Measurements from ENCODE around the gene TOX2. TPM values are rescaled to one million over a fixed set of nuclear protein-coding genes. Genes with fewer than 3 reads are reported as not detected.

Gene TOX2
- total RNA-seq, 1 experiment from 2014 or later: not detected

GRCh38 chr20:43949741-43950618, 35.3 kb downstream of the TOX2 start:
- peaks cover 13% of the 10 kb centered on the region for H3K4me1 Mint-ChIP-seq (ENCODE audit: low read depth, unreplicated experiment)
- H3K4me3 Mint-ChIP-seq (ENCODE audit: low read depth, unreplicated experiment): no peak overlapping the region
- no TSS peak for BruUV-seq (replicated peaks)
- CTCF ChIA-PET: no interaction called here
- DNase-seq: no peak
- H3K27ac Mint-ChIP-seq (ENCODE audit: unreplicated experiment): no peak overlapping the region
- intact Hi-C loops (cut with micrococcal nuclease; ENCODE audit: unreplicated experiment): no loop called here
- TF ChIP-seq CTCF (IDR thresholded peaks at IDR 0.05; ENCODE audit: unreplicated experiment): no peak
- H3K9me3 Mint-ChIP-seq (ENCODE audit: low read depth, unreplicated experiment): no peaks in the 10 kb centered on the region
- no peaks in the 10 kb centered on the region for H3K36me3 Mint-ChIP-seq (ENCODE audit: insufficient read depth, unreplicated experiment)
- H3K27me3 Mint-ChIP-seq (ENCODE audit: unreplicated experiment): no peaks in the 10 kb centered on the region

GRCh38 chr20:43953919-43954592, 39.4 kb downstream of the TOX2 start:
- intact Hi-C loops (cut with micrococcal nuclease; ENCODE audit: unreplicated experiment): no loop called here
- H3K4me1 Mint-ChIP-seq (ENCODE audit: low read depth, unreplicated experiment): peaks cover 47% of the 10 kb centered on the region
- H3K27ac Mint-ChIP-seq (ENCODE audit: unreplicated experiment): no peak overlapping the region
- H3K4me3 Mint-ChIP-seq (ENCODE audit: low read depth, unreplicated experiment): no peak overlapping the region
- no peaks in the 10 kb centered on the region for H3K27me3 Mint-ChIP-seq (ENCODE audit: unreplicated experiment)
- no TSS peak for BruUV-seq (replicated peaks)
- CTCF ChIA-PET: interaction anchor here (0.6 to 2.7 kb wide), 3 partner anchors 13 to 173 kb away, joined by 3 to 7 read pairs (median 4); no protein-coding TSS in a partner anchor
- no peak for DNase-seq
- H3K9me3 Mint-ChIP-seq (ENCODE audit: low read depth, unreplicated experiment): peaks cover 9% of the 10 kb centered on the region
- TF ChIP-seq CTCF (IDR thresholded peaks at IDR 0.05; ENCODE audit: unreplicated experiment): no peak
- H3K36me3 Mint-ChIP-seq (ENCODE audit: insufficient read depth, unreplicated experiment): no peaks in the 10 kb centered on the region

- Mint-ChIP-seq H3K27ac (ENCODE audit: unreplicated experiment) (no peak overlapping the region), H3K27me3 (ENCODE audit: unreplicated experiment) (no peaks in the 10 kb centered on the region), H3K36me3 (ENCODE audit: insufficient read depth, unreplicated experiment) (no peaks in the 10 kb centered on the region), H3K4me1 (ENCODE audit: low read depth, unreplicated experiment) (peaks cover 53% of the 10 kb centered on the region), H3K4me3 (ENCODE audit: low read depth, unreplicated experiment) (no peak overlapping the region), H3K9me3 (ENCODE audit: low read depth, unreplicated experiment) (peaks cover 9% of the 10 kb centered on the region)
- no peak for DNase-seq
- CTCF ChIA-PET: interaction anchor here (0.6 to 2.7 kb wide), 4 partner anchors 12 to 173 kb away, joined by 3 to 7 read pairs (median 4); no protein-coding TSS in a partner anchor
- intact Hi-C loops (cut with micrococcal nuclease; ENCODE audit: unreplicated experiment): no loop called here
- no TSS peak for BruUV-seq (replicated peaks)
- TF ChIP-seq CTCF (IDR thresholded peaks at IDR 0.05; ENCODE audit: unreplicated experiment): no peak
Observed at GRCh38 chr20:43954704-43955061, 40.0 kb downstream of the TOX2 start.

GRCh38 chr20:43955062-43955749, 40.6 kb downstream of the TOX2 start:
- H3K36me3 Mint-ChIP-seq (ENCODE audit: insufficient read depth, unreplicated experiment): no peaks in the 10 kb centered on the region
- DNase-seq: peak; percentile 55
- H3K4me1 Mint-ChIP-seq (ENCODE audit: low read depth, unreplicated experiment): peaks cover 56% of the 10 kb centered on the region
- H3K27me3 Mint-ChIP-seq (ENCODE audit: unreplicated experiment): no peaks in the 10 kb centered on the region
- peaks cover 9% of the 10 kb centered on the region for H3K9me3 Mint-ChIP-seq (ENCODE audit: low read depth, unreplicated experiment)
- H3K4me3 Mint-ChIP-seq (ENCODE audit: low read depth, unreplicated experiment): no peak overlapping the region
- no TSS peak for BruUV-seq (replicated peaks)
- H3K27ac Mint-ChIP-seq (ENCODE audit: unreplicated experiment): peak overlapping the region; percentile 43
- CTCF ChIA-PET: interaction anchor here (0.8 to 2.7 kb wide), 4 partner anchors 10 to 63 kb away, joined by 3 to 7 read pairs (median 5); no protein-coding TSS in a partner anchor
- no peak for TF ChIP-seq CTCF (IDR thresholded peaks at IDR 0.05; ENCODE audit: unreplicated experiment)
- intact Hi-C loops (cut with micrococcal nuclease; ENCODE audit: unreplicated experiment): no loop called here
